ENCODE data around the gene PCF11. TPM values are rescaled to one million over a fixed set of nuclear protein-coding genes. Genes with fewer than 3 reads are reported as not detected.
"Not testable (repeated sequence)": the region's sequence is repeated elsewhere in the genome, so short reads cannot be mapped to it uniquely, and the experiment has no call there.

Gene PCF11
- total and polyA plus RNA-seq, 7 donors: 12.7 to 78.2 (median 62.0) TPM

- Histone ChIP-seq H3K4me1 (peaks cover 0 to 43% (median 37%) of the 10 kb centered on the region in 4 donors), H3K36me3 (peaks cover 0 to 30% (median 10%) of the 10 kb centered on the region in 4 donors), H3K27ac (peak overlapping the region in 3 of 4 donors; percentile 87 to 94 (median 91)), H3K9me3 (no peaks in the 10 kb centered on the region), H3K27me3 (no peaks in the 10 kb centered on the region), H3K4me3 (no peak overlapping the region)
- no peak for TF ChIP-seq EP300 (IDR thresholded peaks at IDR 0.05)
- TF ChIP-seq CTCF (IDR thresholded peaks at IDR 0.05): no peak
- intact Hi-C loops (cut with DNase I): loop anchor here (2.0 kb wide), 1 partner anchor 295 kb away; the partner anchor contains the start of genes DDIAS and PRCP
- 95 to 96% methylated on average over 8 of the region's 8 CpGs for WGBS, 2 donors
- no peak for DNase-seq
Observed at GRCh38 chr11:83195649-83196048, 38.7 kb downstream of the PCF11 start.

GRCh38 chr11:83200035-83200434 lies 43.1 kb downstream of the PCF11 start:
- no peak overlapping the region for H3K27ac ChIP-seq
- peaks cover 0 to 18% (median 0%) of the 10 kb centered on the region in 4 donors for H3K36me3 ChIP-seq
- no peak overlapping the region for H3K4me3 ChIP-seq
- peaks cover 0 to 27% (median 22%) of the 10 kb centered on the region in 4 donors for H3K4me1 ChIP-seq
- H3K27me3 ChIP-seq: no peaks in the 10 kb centered on the region
- TF ChIP-seq EP300 (IDR thresholded peaks at IDR 0.05): no peak
- no peak for TF ChIP-seq CTCF (IDR thresholded peaks at IDR 0.05)
- no peak for TF ChIP-seq POLR2AphosphoS5 (IDR thresholded peaks at IDR 0.05)
- no peak for TF ChIP-seq POLR2A (IDR thresholded peaks at IDR 0.05)
- intact Hi-C loops (cut with DNase I): no loop called here
- no peaks in the 10 kb centered on the region for H3K9me3 ChIP-seq
- no peak for DNase-seq
- WGBS, 2 donors: 80 to 96% methylated on average over 1 of the region's 1 CpG

GRCh38 chr11:83205608-83206185 lies 48.8 kb downstream of the PCF11 start:
- H3K4me1 ChIP-seq: no peaks in the 10 kb centered on the region
- 97% methylated on average over 3 of the region's 3 CpGs for WGBS, 2 donors
- H3K27me3 ChIP-seq: no peaks in the 10 kb centered on the region
- H3K4me3 ChIP-seq: no peak overlapping the region
- no peaks in the 10 kb centered on the region for H3K9me3 ChIP-seq
- intact Hi-C loops (cut with DNase I): no loop called here
- no peak for DNase-seq
- H3K36me3 ChIP-seq: peaks cover 0 to 27% (median 4%) of the 10 kb centered on the region in 4 donors
- TF ChIP-seq POLR2A (IDR thresholded peaks at IDR 0.05) (no peak), POLR2AphosphoS5 (IDR thresholded peaks at IDR 0.05) (no peak), EP300 (IDR thresholded peaks at IDR 0.05) (no peak), CTCF (IDR thresholded peaks at IDR 0.05) (no peak)
- H3K27ac ChIP-seq: no peak overlapping the region

GRCh38 chr11:83206221-83206620 lies 49.3 kb downstream of the PCF11 start:
- 83 to 87% methylated on average over 1 of the region's 1 CpG for WGBS, 2 donors
- no peaks in the 10 kb centered on the region for H3K9me3 ChIP-seq
- H3K4me3 ChIP-seq: no peak overlapping the region
- no peaks in the 10 kb centered on the region for H3K27me3 ChIP-seq
- no peak for DNase-seq
- H3K36me3 ChIP-seq: peaks cover 0 to 29% (median 6%) of the 10 kb centered on the region in 4 donors
- no peaks in the 10 kb centered on the region for H3K4me1 ChIP-seq
- TF ChIP-seq EP300 (IDR thresholded peaks at IDR 0.05): no peak
- TF ChIP-seq CTCF (IDR thresholded peaks at IDR 0.05): no peak
- TF ChIP-seq POLR2A (IDR thresholded peaks at IDR 0.05): no peak
- TF ChIP-seq POLR2AphosphoS5 (IDR thresholded peaks at IDR 0.05): no peak
- no peak overlapping the region for H3K27ac ChIP-seq
- intact Hi-C loops (cut with DNase I): no loop called here

- H3K27ac ChIP-seq; DNase-seq; H3K4me3 ChIP-seq; intact Hi-C loops (cut with DNase I); H3K4me1 ChIP-seq; H3K9me3 ChIP-seq; H3K27me3 ChIP-seq: not testable (repeated sequence)
- 71 to 81% methylated on average over 4 of the region's 4 CpGs for WGBS, 2 donors
- peaks cover 0 to 36% (median 6%) of the 10 kb centered on the region in 4 donors for H3K36me3 ChIP-seq
Observed at GRCh38 chr11:83206771-83207382, 49.9 kb downstream of the PCF11 start.

All from sigmoid colon (tissue), 7 donors.